K562 (cell line): ENCODE data around the gene WDR17. TPM values are rescaled to one million over a fixed set of nuclear protein-coding genes. Genes with fewer than 3 reads are reported as not detected.

Experiments used
- ATAC-seq: fragments of 200-7000 bp; cut with Tn5 transposase; 3 replicates; pipeline ENCODE4 v1.9.1; 2020; ENCODE audit warnings: moderate library complexity
- BruUV-seq: library from RNA; stranded (reverse); fragments of 400-500 nt; replicated peaks from 2 replicates; lab custom pipeline; 2021; lab: Mats Ljungman, UMichigan
- CTCF ChIA-PET: fragments of 300-600 bp; formaldehyde crosslinking; extraction: SDS; loops from one replicate; lab custom pipeline; 2021; ENCODE audit warnings: low intra/inter-chr PET ratio; lab: Yijun Ruan, JAX
- POLR2A ChIA-PET: fragments of 300-600, 350-650 bp; sonication (Branson Sonifier 250); formaldehyde crosslinking; extraction: SDS; loops from one replicate; lab custom pipeline; 2021; ENCODE audit warnings: antibody characterized with exemption, inconsistent platforms; lab: Yijun Ruan, JAX
- DNase-seq, 4 experiments: peaks; one replicate each; pipeline versions ENCODE4 v3.0.0 to v3.0.0-alpha.2; 2011 to 2018; ENCODE audit warnings: low spot score in 3 of 4, mixed read lengths in 3 of 4; ENCODE audit errors: extremely low read depth in 1 of 4
- FAIRE-seq: peaks from 2 replicates; lab custom pipeline; 2011; peaks lifted over from hg19 to GRCh38; lab: Jason Lieb, UNC
- H2AFZ ChIP-seq: 2 replicates; pipeline ENCODE4 v1.6.0; 2011; ENCODE audit warnings: low read depth, low read length, control low read depth, inconsistent platforms
- H3K27ac ChIP-seq: fragments of 200-600 bp; 3 replicates; pipeline ENCODE4 v1.8.0; 2011; ENCODE audit warnings: low read depth, mild to moderate bottlenecking, control low read depth, inconsistent platforms, low read length, moderate library complexity, mixed read lengths; ENCODE audit errors: extremely low read depth
- H3K27me3 ChIP-seq, 2 experiments: fragments of 300-600 bp in 1 of 2; 2 replicates in 1 of 2; 3 replicates in 1 of 2; pipeline versions ENCODE4 v1.6.0 to v1.8.0; 2011; ENCODE audit warnings: inconsistent platforms in 2 of 2, low read length in 2 of 2, mild to moderate bottlenecking in 1 of 2, mixed read lengths in 1 of 2, moderate library complexity in 1 of 2; ENCODE audit not compliant: control insufficient read depth in 2 of 2, insufficient read depth in 2 of 2
- H3K36me3 ChIP-seq: fragments of 300-600 bp; 3 replicates; pipeline ENCODE4 v1.8.0; 2011; ENCODE audit warnings: mild to moderate bottlenecking, low read length, inconsistent platforms; ENCODE audit not compliant: control insufficient read depth, insufficient read depth
- H3K4me1 ChIP-seq, 2 experiments: fragments of 200-600 bp in 1 of 2; replicated peaks in 1 of 2; 2 replicates in 1 of 2; 3 replicates in 1 of 2; pipeline versions ENCODE4 v1.5.1 to v1.8.0; 2011; ENCODE audit warnings: inconsistent platforms in 2 of 2, low read length in 2 of 2, mild to moderate bottlenecking in 1 of 2, mixed read lengths in 1 of 2, moderate library complexity in 1 of 2; ENCODE audit not compliant: control insufficient read depth in 2 of 2, insufficient read depth in 2 of 2
- H3K4me2 ChIP-seq: 2 replicates; pipeline ENCODE4 v1.6.1; 2011; ENCODE audit warnings: low read length, control low read depth, inconsistent platforms, mixed read lengths; ENCODE audit not compliant: insufficient read depth
- H3K4me3 ChIP-seq: fragments of 200-600 bp; sonication (generic), shearing (Covaris generic); 2 replicates; pipeline ENCODE4 v1.5.1; 2016; ENCODE audit warnings: control low read depth, inconsistent platforms
- H3K79me2 ChIP-seq: fragments of 200-600 bp; 3 replicates; pipeline ENCODE4 v1.8.0; 2011; ENCODE audit warnings: low read length, inconsistent platforms; ENCODE audit not compliant: control insufficient read depth, insufficient read depth
- H3K9ac ChIP-seq, 2 experiments: 2 replicates each; pipeline versions ENCODE4 v1.6.0 to v1.6.1; 2011; ENCODE audit warnings: low read depth in 2 of 2, low read length in 2 of 2, control low read depth in 1 of 2, inconsistent platforms in 1 of 2, mild to moderate bottlenecking in 1 of 2, mixed read lengths in 1 of 2; ENCODE audit not compliant: insufficient read depth in 1 of 2
- H3K9me1 ChIP-seq: one replicate; pipeline ENCODE4 v1.6.0; 2011; ENCODE audit warnings: inconsistent platforms, mild to moderate bottlenecking, low read length, moderate library complexity; ENCODE audit not compliant: control insufficient read depth, insufficient read depth
- H3K9me3 ChIP-seq: replicated peaks from 2 replicates; pipeline ENCODE4 v1.5.1; 2011; ENCODE audit warnings: low read depth, low read length, inconsistent platforms; ENCODE audit not compliant: control insufficient read depth, insufficient read depth
- H4K20me1 ChIP-seq: replicated peaks from 2 replicates; pipeline ENCODE4 v1.6.1; 2011; ENCODE audit warnings: low read length, inconsistent platforms, mixed read lengths; ENCODE audit not compliant: control insufficient read depth, insufficient read depth
- ATF7 ChIP-seq: fragments of 450-650 bp; IDR thresholded peaks from 2 replicates; pipeline ENCODE4 v1.7.1; 2014; ENCODE audit warnings: mild to moderate bottlenecking, moderate library complexity
- BCOR ChIP-seq: fragments of 450-650 bp; IDR thresholded peaks from 2 replicates; pipeline ENCODE4 v1.6.1; 2016
- CTBP1 ChIP-seq: fragments of 450-650 bp; IDR thresholded peaks from 2 replicates; pipeline ENCODE4 v1.6.1; 2016; ENCODE audit warnings: borderline replicate concordance
- EP400 ChIP-seq: fragments of 450-650 bp; IDR thresholded peaks from 2 replicates; pipeline ENCODE4 v1.6.1; 2017; ENCODE audit warnings: antibody characterized with exemption, mild to moderate bottlenecking, moderate library complexity
- HMBOX1 ChIP-seq: sonication (generic); IDR thresholded peaks from 2 replicates; pipeline ENCODE4 v1.6.1; 2016
- KAT2B ChIP-seq: IDR thresholded peaks from one replicate; pipeline ENCODE4 v1.6.1; 2012; ENCODE audit warnings: low read depth, mild to moderate bottlenecking, control low read depth, inconsistent platforms, low read length, moderate library complexity
- KAT8 ChIP-seq: fragments of 450-650 bp; IDR thresholded peaks from 2 replicates; pipeline ENCODE4 v1.6.1; 2016; ENCODE audit warnings: low read depth, mild to moderate bottlenecking
- L3MBTL2 ChIP-seq: fragments of 450-650 bp; IDR thresholded peaks from 2 replicates; pipeline ENCODE4 v1.6.1; 2016; ENCODE audit warnings: mild to moderate bottlenecking, moderate library complexity
- NFE2L1 ChIP-seq: fragments of 450-650 bp; IDR thresholded peaks from 2 replicates; pipeline ENCODE4 v1.6.1; 2016; ENCODE audit warnings: missing genetic modification characterization, low read depth, mild to moderate bottlenecking, missing compliant biosample characterization, moderate library complexity, borderline replicate concordance
- PHF8 ChIP-seq: fragments of 200-600 bp; sonication (generic); IDR thresholded peaks from 2 replicates; pipeline ENCODE4 v1.6.1; 2012; ENCODE audit warnings: mixed run types, mild to moderate bottlenecking, inconsistent platforms, low read length, moderate library complexity, borderline replicate concordance
- POLR2A ChIP-seq: fragments of 450-650 bp; conservative IDR thresholded peaks from 2 replicates; pipeline ENCODE4 v1.6.1; 2016
- PRPF4 ChIP-seq: fragments of 200-400 bp; formaldehyde crosslinking; IDR thresholded peaks from one replicate; pipeline ENCODE4 v1.6.1; 2017; ENCODE audit warnings: low read length, low read depth, mild to moderate bottlenecking; ENCODE audit not compliant: insufficient read depth, poor library complexity, severe bottlenecking
- PTBP1 ChIP-seq: fragments of 200-400 bp; formaldehyde crosslinking; IDR thresholded peaks from 2 replicates; pipeline ENCODE4 v1.6.1; 2017; ENCODE audit warnings: low read depth, low read length
- SMC3 ChIP-seq: conservative IDR thresholded peaks from 2 replicates; pipeline ENCODE4 v1.6.1; 2011; ENCODE audit warnings: low read depth, low read length, improper control_type of control experiment; ENCODE audit not compliant: insufficient read depth
- THRB ChIP-seq: fragments of 450-650 bp; formaldehyde crosslinking; conservative IDR thresholded peaks from 2 replicates; pipeline ENCODE4 v1.4.0; 2022; ENCODE audit warnings: mild to moderate bottlenecking, missing genetic modification characterization
- WHSC1 ChIP-seq: IDR thresholded peaks from one replicate; pipeline ENCODE4 v1.6.1; 2012; ENCODE audit warnings: low read length, control low read depth, inconsistent platforms
- YY1 ChIP-seq, 3 experiments: IDR thresholded peaks; 2 replicates each; pipeline ENCODE4 v1.6.1; 2011; ENCODE audit warnings: low read length in 2 of 3, mild to moderate bottlenecking in 2 of 3, moderate library complexity in 2 of 3, borderline replicate concordance in 1 of 3, control low read depth in 1 of 3, low read depth in 1 of 3; ENCODE audit not compliant: insufficient read depth in 3 of 3, insufficient replicate concordance in 2 of 3, control insufficient read depth in 1 of 3, insufficient read length in 1 of 3; ENCODE audit errors: extremely low read depth in 1 of 3
- ZBTB1 ChIP-seq: sonication (generic); formaldehyde crosslinking; IDR thresholded peaks from 2 replicates; pipeline ENCODE4 v1.8.1; 2023; ENCODE audit warnings: missing genetic modification reagents, low read depth, mild to moderate bottlenecking, borderline replicate concordance
- ZBTB7A ChIP-seq: IDR thresholded peaks from 2 replicates; pipeline ENCODE4 v1.6.1; 2011; ENCODE audit warnings: low read depth, mild to moderate bottlenecking, low read length, moderate library complexity, borderline replicate concordance; ENCODE audit not compliant: control insufficient read depth
- ZNF133 ChIP-seq: fragments of 250-450 bp; sonication (Bioruptor Pico); IDR thresholded peaks from 2 replicates; pipeline ENCODE4 v1.4.0; 2020; ENCODE audit warnings: mild to moderate bottlenecking
- ZNF224 ChIP-seq: sonication (generic); formaldehyde crosslinking; IDR thresholded peaks from 2 replicates; pipeline ENCODE4 v1.8.0; 2022; ENCODE audit warnings: mild to moderate bottlenecking, missing genetic modification reagents
- ZNF311 ChIP-seq: fragments of 250-450 bp; sonication (Bioruptor Pico); IDR thresholded peaks from 2 replicates; pipeline ENCODE4 v1.4.0; 2020; ENCODE audit warnings: mild to moderate bottlenecking, moderate library complexity
- ZNF668 ChIP-seq: fragments of 250-450 bp; sonication (Bioruptor Pico); IDR thresholded peaks from 2 replicates; pipeline ENCODE4 v1.8.0; 2022; ENCODE audit warnings: mild to moderate bottlenecking, inconsistent platforms
- ZNF780A ChIP-seq: fragments of 250-450 bp; sonication (Bioruptor Pico); IDR thresholded peaks from 2 replicates; pipeline ENCODE4 v1.5.0; 2021; ENCODE audit warnings: mild to moderate bottlenecking
- in situ Hi-C: fragments of 300-500 bp; cut with MboI; formaldehyde crosslinking; loops from 4 replicates; pipeline ENCODE4 v1.15.0; 2018; ENCODE audit warnings: inconsistent platforms, mixed read lengths
- intact Hi-C: fragments of 100-400 bp; cut with micrococcal nuclease; formaldehyde crosslinking; loops from 2 replicates; pipeline ENCODE4 v1.14.2; 2022
- polyA plus RNA-seq, 8 experiments: library from polyadenylated mRNA; depleted of rRNA in 4 of 8; stranded (reverse) in 5 of 8; unstranded in 3 of 8; fragments of >200 nt; fragmentation: Nextera tagmentation in 2 of 8; fragmentation: Illumina TruSeq in 1 of 8; extraction: Ambion mirVana in 2 of 8; extraction: Trizol in 1 of 8; gene quantifications; 2 replicates each; pipeline versions ENCODE4 v1.2.1 to v1.2.3, GENCODE V29; 2011 to 2014; ENCODE audit warnings: inconsistent platforms in 1 of 8, missing spikeins in 1 of 8
- total RNA-seq, 7 experiments: library from RNA; depleted of rRNA in 6 of 7; stranded (reverse); fragments of >200 nt in 6 of 7; fragmentation: Illumina TruSeq in 2 of 7; extraction: Trizol in 2 of 7; gene quantifications; 2 replicates each; pipeline versions ENCODE4 v1.2.1 to v1.2.3, GENCODE V29; 2011 to 2021; ENCODE audit warnings: low replicate concordance in 1 of 7

The WDR17 gene
- total and polyA plus RNA-seq, 9 of the 15 experiments (the other 6 are each of a cell fraction or from before 2014, with no cell fraction given), result 0.04 to 0.07 TPM; not detected in 7

GRCh38 chr4:176134670-176135069 is 69.0 kb downstream of the WDR17 start (continued):
- no peak for TF ChIP-seq ZBTB7A
- no peak for TF ChIP-seq SMC3
- TF ChIP-seq HMBOX1, result no peak
- TF ChIP-seq PRPF4, result no peak
- TF ChIP-seq ZNF311 (CRISPR knock-in tag), result no peak
- TF ChIP-seq KAT8, result no peak
- TF ChIP-seq EP400, result no peak
- no peak for TF ChIP-seq BCOR
- TF ChIP-seq ZNF133 (CRISPR knock-in tag), result no peak
- TF ChIP-seq THRB (CRISPR knock-in tag), result no peak

- Histone ChIP-seq H3K27ac (no peak overlapping the region), H3K4me3 (no peak overlapping the region), H2AFZ (no peak overlapping the region), H3K79me2 (no peaks in the 10 kb centered on the region), H3K9ac (no peak overlapping the region), H4K20me1 (no peaks in the 10 kb centered on the region), H3K4me2 (no peak overlapping the region), H3K27me3 (no peaks in the 10 kb centered on the region), H3K4me1 (no peaks in the 10 kb centered on the region), H3K9me3 (no peaks in the 10 kb centered on the region), H3K9me1 (no peaks in the 10 kb centered on the region), H3K36me3 (no peaks in the 10 kb centered on the region)
- ChIA-PET CTCF (no interaction called here), POLR2A (no interaction called here)
- ATAC-seq, result no peak
- intact Hi-C loops, result no loop called here
- no peak for DNase-seq
- no TSS peak for BruUV-seq
- no peak for FAIRE-seq
- in situ Hi-C loops, result no loop called here
- TF ChIP-seq ZNF780A (CRISPR knock-in tag) (no peak), CTBP1 (no peak), L3MBTL2 (no peak), YY1 (IDR thresholded peaks at IDR 0.05; ENCODE audit: borderline replicate concordance in 1 of 3, control insufficient read depth in 1 of 3, extremely low read depth in 1 of 3, insufficient read depth in 3 of 3, insufficient read length in 1 of 3, insufficient replicate concordance in 2 of 3, low read depth in 1 of 3, low read length in 2 of 3) (no peak), WHSC1 (no peak), NFE2L1 (tag) (no peak), ZBTB1 (CRISPR knock-in tag) (no peak), ZNF668 (CRISPR knock-in tag) (no peak), KAT2B (no peak), ATF7 (no peak), PHF8 (no peak), ZNF224 (no peak), PTBP1 (no peak), POLR2A (no peak)
These were observed 72.0 kb downstream of the WDR17 start for GRCh38 chr4:176137631-176138030.
